H1 (cell line): Measurements from ENCODE around the gene SOX8. TPM values are rescaled to one million over a fixed set of nuclear protein-coding genes. Genes with fewer than 3 reads are reported as not detected.

Source experiments
- CTCF ChIA-PET: fragments of 300-600 bp; sonication (Branson Sonifier 250); formaldehyde crosslinking; loops from one replicate; lab custom pipeline; 2021; ENCODE audit not compliant: partially characterized antibody; lab: Charles Lee
- POLR2A ChIA-PET: fragments of 300-600 bp; sonication (Branson Sonifier 250); formaldehyde crosslinking; loops from one replicate; lab custom pipeline; 2021; ENCODE audit warnings: inconsistent platforms; ENCODE audit not compliant: partially characterized antibody; lab: Charles Lee
- DNase-seq, 2 experiments: peaks; one replicate each; pipeline versions ENCODE4 v3.0.0 to v3.0.0-alpha.2; 2010 to 2022; ENCODE audit warnings: low spot score in 2 of 2, low read depth in 1 of 2, mixed read lengths in 1 of 2
- FAIRE-seq: peaks from 2 replicates; lab custom pipeline; 2011; peaks lifted over from hg19 to GRCh38; lab: Jason Lieb, UNC
- H2AFZ ChIP-seq: 2 replicates; pipeline ENCODE4 v1.8.1; 2012; ENCODE audit warnings: low read length, inconsistent platforms
- H2AK5ac ChIP-seq: 2 replicates; pipeline ENCODE4 v1.6.1; 2013; ENCODE audit warnings: low read depth, low read length
- H2BK120ac ChIP-seq: replicated peaks from 2 replicates; pipeline ENCODE3; 2013; ENCODE audit warnings: low read depth, low read length, inconsistent platforms
- H2BK12ac ChIP-seq: 2 replicates; pipeline ENCODE4 v1.6.1; 2013; ENCODE audit warnings: low read depth, low read length
- H2BK15ac ChIP-seq: 2 replicates; pipeline ENCODE4 v1.6.1; 2013; ENCODE audit warnings: low read length
- H2BK20ac ChIP-seq: 2 replicates; pipeline ENCODE4 v1.6.1; 2013; ENCODE audit warnings: low read length
- H2BK5ac ChIP-seq: 2 replicates; pipeline ENCODE4 v1.6.1; 2013; ENCODE audit warnings: low read depth, low read length
- H3K14ac ChIP-seq: 2 replicates; pipeline ENCODE4 v1.6.1; 2013; ENCODE audit warnings: inconsistent platforms; ENCODE audit not compliant: insufficient read length
- H3K18ac ChIP-seq: 2 replicates; pipeline ENCODE4 v1.6.1; 2013; ENCODE audit warnings: low read length; ENCODE audit errors: extremely low read depth
- H3K23ac ChIP-seq: 2 replicates; pipeline ENCODE4 v1.6.1; 2013; ENCODE audit warnings: inconsistent platforms; ENCODE audit not compliant: insufficient read length
- H3K23me2 ChIP-seq: 2 replicates; pipeline ENCODE4 v1.6.1; 2013; ENCODE audit warnings: low read depth, low read length
- H3K27ac ChIP-seq: 2 replicates; pipeline ENCODE4 v1.6.1; 2011; ENCODE audit warnings: low read depth, low read length, inconsistent platforms
- H3K27me3 ChIP-seq, 4 experiments: replicated peaks in 1 of 4; 1 replicate in 1 of 4; 2 replicates in 3 of 4; pipeline versions ENCODE4 v1.6.1 to v1.8.1; 2011 to 2013; ENCODE audit warnings: low read length in 3 of 4, mild to moderate bottlenecking in 3 of 4, inconsistent platforms in 2 of 4, mixed read lengths in 2 of 4, moderate library complexity in 1 of 4; ENCODE audit not compliant: control insufficient read depth in 3 of 4, insufficient read depth in 3 of 4; ENCODE audit errors: extremely low read depth in 1 of 4
- H3K36me3 ChIP-seq, 4 experiments: 2 replicates each; pipeline versions ENCODE4 v1.6.1 to v1.8.1; 2011 to 2013; ENCODE audit warnings: mild to moderate bottlenecking in 4 of 4, low read length in 3 of 4, moderate library complexity in 2 of 4, control low read depth in 1 of 4, inconsistent platforms in 1 of 4; ENCODE audit not compliant: insufficient read depth in 4 of 4, control insufficient read depth in 2 of 4
- H3K4ac ChIP-seq: replicated peaks from 2 replicates; pipeline ENCODE3; 2013; ENCODE audit warnings: low read length, low read depth, mixed read lengths, inconsistent platforms; ENCODE audit not compliant: insufficient read length
- H3K4me1 ChIP-seq, 4 experiments: replicated peaks in 1 of 4; 1 replicate in 1 of 4; 2 replicates in 3 of 4; pipeline versions ENCODE4 v1.6.1 to v1.8.1; 2011 to 2013; ENCODE audit warnings: low read length in 3 of 4, inconsistent platforms in 2 of 4, mixed read lengths in 1 of 4; ENCODE audit not compliant: insufficient read depth in 4 of 4, control insufficient read depth in 3 of 4
- H3K4me2 ChIP-seq, 2 experiments: 2 replicates each; pipeline versions ENCODE4 v1.6.1 to v1.8.1; 2011 to 2013; ENCODE audit warnings: low read depth in 2 of 2, low read length in 2 of 2, control low read depth in 1 of 2, inconsistent platforms in 1 of 2, mild to moderate bottlenecking in 1 of 2; ENCODE audit not compliant: insufficient read depth in 1 of 2
- H3K4me3 ChIP-seq, 4 experiments: fragments of 200-600, 300-600 bp in 1 of 4; sonication (generic), shearing (Covaris generic), sonication (Bioruptor Twin) in 1 of 4; 2 replicates each; pipeline versions ENCODE4 v1.5.1 to v1.8.1; 2011 to 2016; ENCODE audit warnings: low read length in 4 of 4, low read depth in 3 of 4, control low read depth in 2 of 4, inconsistent platforms in 2 of 4, mild to moderate bottlenecking in 2 of 4, mixed read lengths in 1 of 4, moderate library complexity in 1 of 4; ENCODE audit not compliant: insufficient read depth in 2 of 4; ENCODE audit errors: extremely low read depth in 1 of 4
- H3K56ac ChIP-seq: replicated peaks from 2 replicates; pipeline ENCODE3; 2013; ENCODE audit warnings: low read depth, mild to moderate bottlenecking, mixed read lengths, low read length, inconsistent platforms; ENCODE audit not compliant: insufficient read length
- H3K79me1 ChIP-seq: 2 replicates; pipeline ENCODE4 v1.6.1; 2013; ENCODE audit warnings: low read depth, low read length, control low read depth
- H3K79me2 ChIP-seq, 2 experiments: 2 replicates each; pipeline versions ENCODE4 v1.6.1 to v1.8.1; 2012 to 2013; ENCODE audit warnings: low read length in 2 of 2, mild to moderate bottlenecking in 2 of 2, inconsistent platforms in 1 of 2; ENCODE audit not compliant: insufficient read depth in 2 of 2, control insufficient read depth in 1 of 2
- H3K9ac ChIP-seq, 4 experiments: replicated peaks in 1 of 4; 1 replicate in 1 of 4; 2 replicates in 3 of 4; pipeline versions ENCODE4 v1.6.1 to v1.8.1; 2011 to 2013; ENCODE audit warnings: low read depth in 3 of 4, low read length in 3 of 4, control low read depth in 2 of 4, mild to moderate bottlenecking in 2 of 4, moderate library complexity in 2 of 4, inconsistent platforms in 1 of 4; ENCODE audit errors: extremely low read depth in 1 of 4
- H3K9me3 ChIP-seq, 2 experiments: 2 replicates each; pipeline versions ENCODE4 v1.6.1 to v1.8.1; 2012 to 2013; ENCODE audit warnings: mild to moderate bottlenecking in 2 of 2, moderate library complexity in 2 of 2, control low read depth in 1 of 2, inconsistent platforms in 1 of 2, low read depth in 1 of 2, low read length in 1 of 2, mixed read lengths in 1 of 2; ENCODE audit not compliant: insufficient read depth in 2 of 2
- H4K20me1 ChIP-seq, 2 experiments: replicated peaks in 1 of 2; 2 replicates each; pipeline versions ENCODE3 to v1.8.1; 2011 to 2013; ENCODE audit warnings: inconsistent platforms in 2 of 2, low read length in 2 of 2, mild to moderate bottlenecking in 1 of 2; ENCODE audit not compliant: insufficient read depth in 2 of 2, control insufficient read depth in 1 of 2
- H4K5ac ChIP-seq: 2 replicates; pipeline ENCODE4 v1.6.1; 2013; ENCODE audit warnings: low read length, low read depth, mixed read lengths, inconsistent platforms; ENCODE audit not compliant: insufficient read length
- H4K8ac ChIP-seq: 2 replicates; pipeline ENCODE4 v1.8.0; 2013; ENCODE audit warnings: mild to moderate bottlenecking, moderate library complexity, low read length, inconsistent platforms; ENCODE audit not compliant: insufficient read depth; ENCODE audit errors: extremely low read depth
- H4K91ac ChIP-seq: replicated peaks from 2 replicates; pipeline ENCODE3; 2013; ENCODE audit warnings: low read length, mixed read lengths, inconsistent platforms; ENCODE audit not compliant: insufficient read length
- GTF2F1 ChIP-seq: IDR thresholded peaks from 2 replicates; pipeline ENCODE4 v1.6.1; 2012; ENCODE audit warnings: low read depth, low read length, improper control_type of control experiment, borderline replicate concordance
- WGBS, 2 experiments: shearing (Covaris generic) in 1 of 2; methylation state at CpG; one replicate each; pipeline versions ENCODE4 v1.1.6 to v1.1.7; 2013 to 2015; ENCODE audit warnings: low lambda C conversion rate in 2 of 2, mixed read lengths in 2 of 2, inconsistent platforms in 1 of 2, low coverage in 1 of 2, missing lambda C conversion rate in 1 of 2; ENCODE audit not compliant: insufficient replicate concordance in 2 of 2, insufficient coverage in 1 of 2, insufficient read length in 1 of 2; ENCODE audit errors: extremely low coverage in 1 of 2, missing lambda C conversion rate in 1 of 2; 5-methylcytosine and 5-hydroxymethylcytosine counted together
- polyA plus RNA-seq, 7 experiments: library from polyadenylated mRNA; depleted of rRNA in 3 of 7; stranded (reverse) in 5 of 7; unstranded in 2 of 7; fragments of >200 nt in 5 of 7; fragments of 200-250 nt in 2 of 7; gene quantifications; 1 replicate in 5 of 7; 2 replicates in 1 of 7; 4 replicates in 1 of 7; pipeline versions ENCODE4 v1.2.1 to v1.2.3, GENCODE V29; 2011 to 2013; ENCODE audit warnings: missing spikeins in 2 of 7, mixed read lengths in 2 of 7
- total RNA-seq: library from RNA; stranded (reverse); fragmentation: NEBNext Ultra II Directional; extraction: Animal tissue kit (Norgen Biotek cat#: 25700); gene quantifications from 2 replicates; pipeline ENCODE4 v1.2.1, GENCODE V29; 2021

SOX8 gene
- total and polyA plus RNA-seq, 2 of the 8 experiments (the other 6 are each of a cell fraction or from before 2014, with no cell fraction given), result 2.2 to 5.7 TPM

GRCh38 chr16:1008085-1008484, 26.5 kb downstream of the SOX8 start:
- Histone ChIP-seq H4K5ac (no peak overlapping the region), H3K56ac (no peak overlapping the region), H3K23ac (no peak overlapping the region), H4K91ac (no peak overlapping the region), H3K14ac (no peak overlapping the region), H3K23me2 (no peaks in the 10 kb centered on the region), H3K79me2 (no peaks in the 10 kb centered on the region), H2BK5ac (no peak overlapping the region), H2BK120ac (no peak overlapping the region), H3K4me2 (no peak overlapping the region), H3K36me3 (no peaks in the 10 kb centered on the region), H4K20me1 (no peaks in the 10 kb centered on the region), H2BK12ac (no peak overlapping the region), H3K27me3 (no peaks in the 10 kb centered on the region), H2AK5ac (no peak overlapping the region), H3K9me3 (no peaks in the 10 kb centered on the region), H3K4ac (no peak overlapping the region), H3K27ac (no peak overlapping the region), H3K4me1 (0 out of 7 replicates have a peak, but pooled peaks cover 0 to 2% (median 0%) of the 10 kb centered on the region in 4 experiments), H3K9ac (no peak overlapping the region), H3K18ac (no peak overlapping the region), H2AFZ (no peak overlapping the region), H2BK15ac (no peak overlapping the region), H3K79me1 (no peaks in the 10 kb centered on the region), H4K8ac (no peak overlapping the region), H3K4me3 (no peak overlapping the region), H2BK20ac (no peak overlapping the region)
- DNase-seq (no peak), FAIRE-seq (no peak)
- CTCF ChIA-PET, result interaction anchor here (1.5 kb wide), 1 partner anchor 25 kb away, joined by 3 read pairs; no protein-coding TSS in a partner anchor
- POLR2A ChIA-PET, result no interaction called here
- WGBS, 2 experiments, result 87% methylated on average over 10 of the region's 14 CpGs; no CpG with 5 or more reads in 1 of the 2 experiments
- TF ChIP-seq GTF2F1, result no peak
